ENCODE results near the gene ABI2. TPM values are rescaled to one million over a fixed set of nuclear protein-coding genes. Genes with fewer than 3 reads are reported as not detected.

Gene ABI2
- total RNA-seq, 1 donor from 2014 or later: 85.4 TPM

- H3K4me3 Mint-ChIP-seq (ENCODE audit: unreplicated experiment): no peak overlapping the region
- no peaks in the 10 kb centered on the region for H3K27me3 Mint-ChIP-seq (ENCODE audit: unreplicated experiment)
- peaks cover 34% of the 10 kb centered on the region for H3K36me3 Mint-ChIP-seq (ENCODE audit: unreplicated experiment)
- no peaks in the 10 kb centered on the region for H3K4me1 Mint-ChIP-seq (ENCODE audit: unreplicated experiment)
- H3K9me3 Mint-ChIP-seq (ENCODE audit: unreplicated experiment): no peaks in the 10 kb centered on the region
- DNase-seq (ENCODE audit: extremely low spot score, unreplicated experiment): no peak
- TF ChIP-seq, protein P1, sequence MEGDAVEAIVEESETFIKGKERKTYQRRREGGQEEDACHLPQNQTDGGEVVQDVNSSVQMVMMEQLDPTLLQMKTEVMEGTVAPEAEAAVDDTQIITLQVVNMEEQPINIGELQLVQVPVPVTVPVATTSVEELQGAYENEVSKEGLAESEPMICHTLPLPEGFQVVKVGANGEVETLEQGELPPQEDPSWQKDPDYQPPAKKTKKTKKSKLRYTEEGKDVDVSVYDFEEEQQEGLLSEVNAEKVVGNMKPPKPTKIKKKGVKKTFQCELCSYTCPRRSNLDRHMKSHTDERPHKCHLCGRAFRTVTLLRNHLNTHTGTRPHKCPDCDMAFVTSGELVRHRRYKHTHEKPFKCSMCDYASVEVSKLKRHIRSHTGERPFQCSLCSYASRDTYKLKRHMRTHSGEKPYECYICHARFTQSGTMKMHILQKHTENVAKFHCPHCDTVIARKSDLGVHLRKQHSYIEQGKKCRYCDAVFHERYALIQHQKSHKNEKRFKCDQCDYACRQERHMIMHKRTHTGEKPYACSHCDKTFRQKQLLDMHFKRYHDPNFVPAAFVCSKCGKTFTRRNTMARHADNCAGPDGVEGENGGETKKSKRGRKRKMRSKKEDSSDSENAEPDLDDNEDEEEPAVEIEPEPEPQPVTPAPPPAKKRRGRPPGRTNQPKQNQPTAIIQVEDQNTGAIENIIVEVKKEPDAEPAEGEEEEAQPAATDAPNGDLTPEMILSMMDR (IDR thresholded peaks at IDR 0.05): no peak
- H3K27ac Mint-ChIP-seq (ENCODE audit: unreplicated experiment): no peak overlapping the region
Observed at GRCh38 chr2:203438528-203438927, 110.3 kb downstream of the ABI2 start.

DNA sequence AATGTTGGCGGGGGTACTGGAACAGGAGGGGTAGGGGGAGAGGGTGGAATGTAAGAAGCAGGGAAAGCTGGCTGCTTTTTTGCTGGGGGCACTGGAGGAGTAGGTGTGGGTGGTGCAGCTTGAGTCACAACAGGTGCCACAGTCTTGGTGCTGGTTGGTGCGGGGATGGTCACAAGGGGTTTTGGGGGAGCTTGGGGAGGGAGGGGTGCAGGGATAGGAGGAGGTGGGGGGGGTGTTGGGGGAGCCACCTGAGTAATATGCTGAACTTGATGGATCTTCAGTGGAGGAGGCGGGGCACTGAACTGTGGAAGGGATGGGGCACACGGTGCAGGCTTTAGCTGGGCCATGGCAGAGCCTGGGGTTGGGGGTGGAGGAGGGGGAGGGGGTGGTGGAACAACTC is 112.5 kb downstream of the ABI2 start:
- TF ChIP-seq, protein P1 (IDR thresholded peaks at IDR 0.05): no peak
- Mint-ChIP-seq H3K27me3 (ENCODE audit: unreplicated experiment) (no peaks in the 10 kb centered on the region), H3K36me3 (ENCODE audit: unreplicated experiment) (peaks cover 46% of the 10 kb centered on the region), H3K27ac (ENCODE audit: unreplicated experiment) (no peak overlapping the region), H3K9me3 (ENCODE audit: unreplicated experiment) (no peaks in the 10 kb centered on the region), H3K4me3 (ENCODE audit: unreplicated experiment) (no peak overlapping the region), H3K4me1 (ENCODE audit: unreplicated experiment) (peaks cover 5% of the 10 kb centered on the region)
- DNase-seq (ENCODE audit: extremely low spot score, unreplicated experiment): no peak

- H3K4me1 Mint-ChIP-seq (ENCODE audit: unreplicated experiment): peaks cover 11% of the 10 kb centered on the region
- peak overlapping the region; percentile 38 for H3K27ac Mint-ChIP-seq (ENCODE audit: unreplicated experiment)
Observed at GRCh38 chr2:203441463-203441862, 113.3 kb downstream of the ABI2 start.

DNA sequence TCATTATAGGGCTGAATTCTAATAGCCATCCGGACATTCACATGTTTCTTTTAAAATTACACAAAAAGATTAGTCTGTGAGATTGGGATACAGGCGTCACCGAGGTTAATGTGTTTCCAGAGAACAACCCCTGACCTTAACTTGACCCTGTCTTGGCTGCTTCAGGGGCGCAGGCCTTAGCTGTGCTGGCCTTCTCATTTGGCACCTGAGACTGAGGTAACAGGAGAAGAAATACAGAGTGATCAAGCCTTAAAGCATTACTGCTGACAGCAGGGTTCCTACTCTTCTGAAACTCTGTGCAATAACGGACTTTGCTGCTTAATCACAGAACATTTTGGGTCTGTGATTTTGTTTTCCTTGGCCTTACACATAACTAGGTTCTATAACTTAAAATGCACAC is 114.3 kb downstream of the ABI2 start:
- H3K27ac Mint-ChIP-seq (ENCODE audit: unreplicated experiment): peak overlapping the region; percentile 10
- H3K9me3 Mint-ChIP-seq (ENCODE audit: unreplicated experiment): no peaks in the 10 kb centered on the region
- TF ChIP-seq, protein P1 (IDR thresholded peaks at IDR 0.05): no peak
- H3K4me1 Mint-ChIP-seq (ENCODE audit: unreplicated experiment): peaks cover 11% of the 10 kb centered on the region
- no peaks in the 10 kb centered on the region for H3K27me3 Mint-ChIP-seq (ENCODE audit: unreplicated experiment)
- no peak overlapping the region for H3K4me3 Mint-ChIP-seq (ENCODE audit: unreplicated experiment)
- DNase-seq (ENCODE audit: extremely low spot score, unreplicated experiment): no peak
- peaks cover 47% of the 10 kb centered on the region for H3K36me3 Mint-ChIP-seq (ENCODE audit: unreplicated experiment)

More at GRCh38 chr2:203441463-203441862, 113.3 kb downstream of the ABI2 start:
- no peaks in the 10 kb centered on the region for H3K27me3 Mint-ChIP-seq (ENCODE audit: unreplicated experiment)
- peaks cover 48% of the 10 kb centered on the region for H3K36me3 Mint-ChIP-seq (ENCODE audit: unreplicated experiment)
- TF ChIP-seq, protein P1 (IDR thresholded peaks at IDR 0.05): no peak
- no peaks in the 10 kb centered on the region for H3K9me3 Mint-ChIP-seq (ENCODE audit: unreplicated experiment)
- no peak overlapping the region for H3K4me3 Mint-ChIP-seq (ENCODE audit: unreplicated experiment)
- no peak for DNase-seq (ENCODE audit: extremely low spot score, unreplicated experiment)

- TF ChIP-seq, protein P1 (IDR thresholded peaks at IDR 0.05): no peak
- H3K4me1 Mint-ChIP-seq (ENCODE audit: unreplicated experiment): peaks cover 11% of the 10 kb centered on the region
- peaks cover 44% of the 10 kb centered on the region for H3K36me3 Mint-ChIP-seq (ENCODE audit: unreplicated experiment)
- no peaks in the 10 kb centered on the region for H3K27me3 Mint-ChIP-seq (ENCODE audit: unreplicated experiment)
- DNase-seq (ENCODE audit: extremely low spot score, unreplicated experiment): no peak
- no peak overlapping the region for H3K4me3 Mint-ChIP-seq (ENCODE audit: unreplicated experiment)
- H3K9me3 Mint-ChIP-seq (ENCODE audit: unreplicated experiment): no peaks in the 10 kb centered on the region
- H3K27ac Mint-ChIP-seq (ENCODE audit: unreplicated experiment): no peak overlapping the region
Observed at GRCh38 chr2:203444738-203445137, 116.5 kb downstream of the ABI2 start.

Data from osteocyte (in vitro differentiated cells).